ENCODE measurements around the gene PPM1H.
A peak's percentile ranks its signal among the peaks of the same experiment; 100 is the strongest.

Gene PPM1H

DNA sequence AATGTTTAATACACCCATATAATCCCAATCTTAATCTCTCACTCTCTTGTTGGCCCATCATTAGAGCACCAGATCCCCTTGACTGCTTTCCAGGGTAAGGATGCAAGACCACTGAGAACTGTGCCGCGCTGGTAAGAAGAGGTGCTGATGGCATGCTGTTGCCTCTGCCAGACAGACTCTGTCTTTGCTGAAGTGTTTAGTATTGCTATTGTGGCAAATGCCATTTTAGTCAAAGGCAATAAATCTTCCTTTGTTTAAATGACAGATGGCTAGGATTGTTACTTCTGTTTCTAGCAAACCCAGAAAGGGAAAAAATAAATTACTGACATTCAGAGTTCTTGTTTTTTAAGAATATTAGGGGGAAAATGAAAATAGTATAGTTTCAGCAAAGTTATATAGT, 316.0 kb downstream of the PPM1H start:
- no peak overlapping the region for H3K4me3 ChIP-seq (replicated peaks; ENCODE audit: low read depth, low read length)
- TF ChIP-seq, protein P1, sequence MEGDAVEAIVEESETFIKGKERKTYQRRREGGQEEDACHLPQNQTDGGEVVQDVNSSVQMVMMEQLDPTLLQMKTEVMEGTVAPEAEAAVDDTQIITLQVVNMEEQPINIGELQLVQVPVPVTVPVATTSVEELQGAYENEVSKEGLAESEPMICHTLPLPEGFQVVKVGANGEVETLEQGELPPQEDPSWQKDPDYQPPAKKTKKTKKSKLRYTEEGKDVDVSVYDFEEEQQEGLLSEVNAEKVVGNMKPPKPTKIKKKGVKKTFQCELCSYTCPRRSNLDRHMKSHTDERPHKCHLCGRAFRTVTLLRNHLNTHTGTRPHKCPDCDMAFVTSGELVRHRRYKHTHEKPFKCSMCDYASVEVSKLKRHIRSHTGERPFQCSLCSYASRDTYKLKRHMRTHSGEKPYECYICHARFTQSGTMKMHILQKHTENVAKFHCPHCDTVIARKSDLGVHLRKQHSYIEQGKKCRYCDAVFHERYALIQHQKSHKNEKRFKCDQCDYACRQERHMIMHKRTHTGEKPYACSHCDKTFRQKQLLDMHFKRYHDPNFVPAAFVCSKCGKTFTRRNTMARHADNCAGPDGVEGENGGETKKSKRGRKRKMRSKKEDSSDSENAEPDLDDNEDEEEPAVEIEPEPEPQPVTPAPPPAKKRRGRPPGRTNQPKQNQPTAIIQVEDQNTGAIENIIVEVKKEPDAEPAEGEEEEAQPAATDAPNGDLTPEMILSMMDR (IDR thresholded peaks at IDR 0.05; ENCODE audit: low read depth, low read length, missing control alignments): no peak
- no peak for DNase-seq (ENCODE audit: extremely low read depth, low read depth)

DNA sequence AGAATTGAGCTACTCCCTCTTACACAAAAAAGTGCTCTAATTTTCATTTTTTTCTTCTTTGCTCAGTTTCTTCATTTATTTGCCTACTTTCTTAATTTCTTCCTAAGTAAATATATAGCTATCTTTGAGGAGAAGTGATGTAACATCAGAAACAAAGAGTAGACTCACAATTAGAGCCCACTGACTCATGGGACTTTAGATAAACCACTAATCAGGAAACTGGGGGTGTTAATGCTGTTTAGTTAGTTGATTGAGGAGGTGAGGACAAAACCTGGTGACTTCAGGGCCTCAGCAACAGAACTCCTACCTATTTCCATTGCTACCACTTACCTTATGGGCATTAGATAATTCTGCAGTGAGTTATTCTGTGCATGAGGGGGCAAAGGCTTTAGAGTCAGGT, 316.6 kb downstream of the PPM1H start:
- DNase-seq (ENCODE audit: extremely low read depth, low read depth): no peak
- TF ChIP-seq, protein P1 (IDR thresholded peaks at IDR 0.05; ENCODE audit: low read depth, low read length, missing control alignments): no peak

DNA sequence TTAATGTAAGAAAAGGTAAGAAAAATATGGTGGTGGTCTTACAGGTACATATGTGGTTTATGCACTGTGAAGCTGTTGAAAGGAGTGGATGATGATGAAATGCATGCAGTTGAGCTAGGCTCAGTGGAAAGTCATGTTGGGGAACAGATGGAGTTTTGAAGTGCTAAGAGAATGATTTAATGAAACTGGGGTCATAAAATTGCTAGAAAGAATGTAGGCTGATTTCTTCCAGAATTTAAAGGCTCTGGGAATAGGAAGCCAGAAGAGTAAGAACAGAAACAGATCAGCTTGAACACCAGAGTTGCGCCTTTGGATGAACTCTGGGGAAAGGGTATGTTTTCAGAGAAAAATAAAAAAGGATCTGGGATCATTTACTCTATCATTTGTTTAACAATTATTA, 321.9 kb downstream of the PPM1H start:
- no peak overlapping the region for H3K4me3 ChIP-seq (replicated peaks; ENCODE audit: low read depth, low read length)
- DNase-seq (ENCODE audit: extremely low read depth, low read depth): no peak
- TF ChIP-seq, protein P1 (IDR thresholded peaks at IDR 0.05; ENCODE audit: low read depth, low read length, missing control alignments): no peak

More for the DNA sequence above, 316.6 kb downstream of the PPM1H start:
- H3K4me3 ChIP-seq (replicated peaks; ENCODE audit: low read depth, low read length): no peak overlapping the region

DNA sequence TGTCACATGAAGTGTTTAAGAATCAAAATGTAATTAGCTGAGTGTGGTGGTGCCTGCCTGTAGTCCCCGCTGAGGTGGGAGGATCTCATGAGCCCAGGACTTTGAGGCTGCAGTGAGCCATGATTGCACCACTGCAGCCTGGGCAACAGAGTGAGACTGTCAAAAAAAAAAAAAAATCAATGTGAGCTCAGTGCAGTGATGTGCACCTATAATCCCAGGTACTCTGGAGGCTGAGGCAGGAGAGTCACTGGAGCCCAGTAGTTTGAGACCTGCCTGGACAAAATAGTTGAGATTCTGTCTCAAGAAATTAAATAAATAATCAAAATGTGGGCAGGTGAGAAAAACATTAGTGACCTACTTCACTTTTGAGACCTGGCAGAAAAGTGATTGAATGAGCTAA, 328.3 kb downstream of the PPM1H start:
- no peak for DNase-seq (ENCODE audit: extremely low read depth, low read depth)
- TF ChIP-seq, protein P1 (IDR thresholded peaks at IDR 0.05; ENCODE audit: low read depth, low read length, missing control alignments): no peak
- H3K4me3 ChIP-seq (replicated peaks; ENCODE audit: low read depth, low read length): no peak overlapping the region

DNA sequence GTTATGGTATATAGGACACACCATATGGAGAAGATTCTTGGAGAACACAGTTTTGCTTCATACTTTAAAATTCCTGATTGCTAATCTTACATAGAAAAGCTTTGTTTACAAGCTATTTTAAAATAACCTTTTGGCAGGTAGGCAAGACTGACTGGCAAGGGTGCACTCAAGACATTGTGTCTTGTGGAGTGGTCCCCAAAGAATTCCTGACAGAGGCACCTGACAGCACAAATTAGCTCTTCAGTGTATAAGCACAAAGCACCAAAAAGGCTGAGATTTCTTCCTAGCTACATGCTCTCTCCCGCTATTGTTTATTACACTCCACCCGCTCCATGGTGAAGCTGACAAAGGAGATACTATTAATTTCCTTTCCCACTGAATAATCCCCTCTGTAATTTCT, 329.0 kb downstream of the PPM1H start:
- no peak overlapping the region for H3K4me3 ChIP-seq (replicated peaks; ENCODE audit: low read depth, low read length)
- no peak for DNase-seq (ENCODE audit: extremely low read depth, low read depth)
- TF ChIP-seq, protein P1 (IDR thresholded peaks at IDR 0.05; ENCODE audit: low read depth, low read length, missing control alignments): no peak

DNA sequence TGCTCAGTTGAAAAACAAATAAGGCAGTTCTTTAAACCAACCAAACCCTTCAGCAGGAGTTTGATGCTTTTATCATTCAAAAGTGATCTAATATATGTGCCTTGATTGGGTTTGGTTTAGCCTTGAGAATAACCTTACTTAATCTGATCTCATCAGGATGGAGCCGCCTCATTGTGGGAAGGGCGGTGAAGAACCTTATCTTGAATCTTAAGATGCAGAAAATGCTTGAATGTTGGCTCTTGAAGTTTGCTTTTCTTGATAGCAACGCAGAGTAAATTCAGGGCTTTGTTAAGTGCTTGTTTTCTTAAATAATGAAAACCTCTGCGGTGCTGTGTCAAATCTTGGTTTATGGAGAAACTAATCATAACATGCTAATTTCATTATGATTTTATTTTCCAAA, 330.1 kb downstream of the PPM1H start:
- no peak for DNase-seq (ENCODE audit: extremely low read depth, low read depth)
- TF ChIP-seq, protein P1 (IDR thresholded peaks at IDR 0.05; ENCODE audit: low read depth, low read length, missing control alignments): no peak
- H3K4me3 ChIP-seq (replicated peaks; ENCODE audit: low read depth, low read length): peak overlapping the region; percentile 91

DNA sequence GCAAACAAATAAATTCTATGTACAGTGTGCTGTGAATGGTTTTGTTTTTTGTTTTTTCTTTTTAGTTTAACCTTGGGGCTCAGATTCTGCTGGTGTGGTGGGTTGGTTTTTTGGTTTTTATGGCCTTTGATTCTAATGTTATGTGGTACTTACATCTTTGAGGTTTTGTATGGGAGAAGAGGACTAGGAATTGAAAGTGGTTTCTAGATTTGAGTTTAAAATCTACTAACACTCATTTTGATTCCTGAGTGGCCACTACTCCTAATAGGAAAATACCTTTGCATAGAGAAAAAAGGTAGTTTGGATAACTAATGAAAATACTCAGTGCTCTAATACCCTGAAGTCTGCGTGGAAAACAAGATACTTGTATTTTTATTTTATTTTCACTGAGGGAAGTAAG, 330.6 kb downstream of the PPM1H start:
- DNase-seq (ENCODE audit: extremely low read depth, low read depth): no peak
- TF ChIP-seq, protein P1 (IDR thresholded peaks at IDR 0.05; ENCODE audit: low read depth, low read length, missing control alignments): no peak
- H3K4me3 ChIP-seq (replicated peaks; ENCODE audit: low read depth, low read length): peak overlapping the region; percentile 91

Data from HFF-Myc (cell line).